Lower leg skin (tissue), 3 donors: ENCODE measurements around the gene ZNF41.

Experiments
- POLR2A ChIP-seq, 2 donors: fragments of 450-650 bp; IDR thresholded peaks; one replicate each; pipeline ENCODE4 v1.6.1; 2016 to 2017; ENCODE audit warnings: antibody characterized with exemption in 2 of 2, mild to moderate bottlenecking in 1 of 2, moderate library complexity in 1 of 2
- TF ChIP-seq, protein P1 (sequence below), 3 donors: fragments of 450-650 bp; IDR thresholded peaks; one replicate each; pipeline ENCODE4 v1.5.1; 2016; ENCODE audit warnings: antibody characterized with exemption in 3 of 3, mild to moderate bottlenecking in 3 of 3, moderate library complexity in 2 of 3

DNA sequence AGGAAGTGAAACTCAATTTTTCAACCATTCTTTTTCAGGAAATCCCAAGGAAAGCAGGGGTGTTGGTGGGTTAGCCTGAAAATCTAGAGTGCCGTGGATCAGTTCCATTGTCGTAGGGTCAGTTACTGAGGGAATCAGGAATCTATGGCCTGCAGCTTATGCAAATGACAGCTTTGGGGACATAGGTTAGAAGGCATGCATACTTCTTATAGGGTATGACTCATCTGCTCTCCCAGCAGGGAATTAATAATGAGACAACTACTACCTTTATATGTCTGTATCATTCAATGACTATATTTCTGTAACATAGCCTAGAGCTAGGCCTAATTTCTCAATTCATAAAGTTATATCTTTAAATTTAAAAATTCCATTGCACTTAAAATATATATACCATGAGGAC lies 36.6 kb downstream of the ZNF41 start:
- TF ChIP-seq, protein P1, sequence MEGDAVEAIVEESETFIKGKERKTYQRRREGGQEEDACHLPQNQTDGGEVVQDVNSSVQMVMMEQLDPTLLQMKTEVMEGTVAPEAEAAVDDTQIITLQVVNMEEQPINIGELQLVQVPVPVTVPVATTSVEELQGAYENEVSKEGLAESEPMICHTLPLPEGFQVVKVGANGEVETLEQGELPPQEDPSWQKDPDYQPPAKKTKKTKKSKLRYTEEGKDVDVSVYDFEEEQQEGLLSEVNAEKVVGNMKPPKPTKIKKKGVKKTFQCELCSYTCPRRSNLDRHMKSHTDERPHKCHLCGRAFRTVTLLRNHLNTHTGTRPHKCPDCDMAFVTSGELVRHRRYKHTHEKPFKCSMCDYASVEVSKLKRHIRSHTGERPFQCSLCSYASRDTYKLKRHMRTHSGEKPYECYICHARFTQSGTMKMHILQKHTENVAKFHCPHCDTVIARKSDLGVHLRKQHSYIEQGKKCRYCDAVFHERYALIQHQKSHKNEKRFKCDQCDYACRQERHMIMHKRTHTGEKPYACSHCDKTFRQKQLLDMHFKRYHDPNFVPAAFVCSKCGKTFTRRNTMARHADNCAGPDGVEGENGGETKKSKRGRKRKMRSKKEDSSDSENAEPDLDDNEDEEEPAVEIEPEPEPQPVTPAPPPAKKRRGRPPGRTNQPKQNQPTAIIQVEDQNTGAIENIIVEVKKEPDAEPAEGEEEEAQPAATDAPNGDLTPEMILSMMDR (IDR thresholded peaks at IDR 0.05), result no peak
- TF ChIP-seq POLR2A (IDR thresholded peaks at IDR 0.05), result no peak
